Nephron (organoid): Measurements from ENCODE around the gene WNK2.

Source experiments
- H3K27ac Mint-ChIP-seq, 3 experiments: 2 replicates each; pipeline ENCODE4 v1.8.0; 2020; ENCODE audit warnings: mixed read lengths in 3 of 3, mild to moderate bottlenecking in 2 of 3, moderate library complexity in 1 of 3
- H3K27me3 Mint-ChIP-seq: 2 replicates; pipeline ENCODE4 v1.8.0; 2021; ENCODE audit warnings: low read depth, mild to moderate bottlenecking, moderate library complexity, mixed read lengths
- H3K36me3 Mint-ChIP-seq: 2 replicates; pipeline ENCODE4 v1.8.0; 2020; ENCODE audit warnings: low read depth, mixed read lengths
- H3K4me1 Mint-ChIP-seq: 2 replicates; pipeline ENCODE4 v1.8.0; 2020; ENCODE audit warnings: mixed read lengths
- H3K4me3 Mint-ChIP-seq, 3 experiments: 2 replicates each; pipeline ENCODE4 v1.8.0; 2020; ENCODE audit warnings: mild to moderate bottlenecking in 3 of 3, mixed read lengths in 3 of 3, moderate library complexity in 2 of 3
- H3K9me3 Mint-ChIP-seq: 2 replicates; pipeline ENCODE4 v1.8.0; 2020; ENCODE audit warnings: mixed read lengths
- CTCF ChIP-seq, 3 experiments: fragments of 200-600 bp; sonication (generic); IDR thresholded peaks; one replicate each; pipeline ENCODE4 v1.5.0; 2021; ENCODE audit warnings: antibody characterized with exemption in 3 of 3; ENCODE audit not compliant: unreplicated experiment in 3 of 3

WNK2 gene

GRCh38 chr9:93149361-93149760 is 34.6 kb upstream of the WNK2 start:
- Mint-ChIP-seq H3K4me3 (no peak overlapping the region), H3K36me3 (no peaks in the 10 kb centered on the region), H3K4me1 (peaks cover 3% of the 10 kb centered on the region), H3K27ac (no peak overlapping the region), H3K27me3 (peaks cover under 1% of the 10 kb centered on the region), H3K9me3 (peaks cover 3% of the 10 kb centered on the region)
- no peak for TF ChIP-seq CTCF (IDR thresholded peaks at IDR 0.05; ENCODE audit: unreplicated experiment in 3 of 3)

GRCh38 chr9:93151097-93151784 is 32.7 kb upstream of the WNK2 start:
- peaks cover 5% of the 10 kb centered on the region for H3K27me3 Mint-ChIP-seq
- H3K36me3 Mint-ChIP-seq: no peaks in the 10 kb centered on the region
- no peak overlapping the region for H3K27ac Mint-ChIP-seq
- TF ChIP-seq CTCF (IDR thresholded peaks at IDR 0.05; ENCODE audit: unreplicated experiment in 3 of 3): no peak
- H3K4me3 Mint-ChIP-seq: no peak overlapping the region
- H3K4me1 Mint-ChIP-seq: no peaks in the 10 kb centered on the region
- peaks cover 3% of the 10 kb centered on the region for H3K9me3 Mint-ChIP-seq

- H3K27me3 Mint-ChIP-seq: peaks cover 9% of the 10 kb centered on the region
- H3K9me3 Mint-ChIP-seq: no peaks in the 10 kb centered on the region
- no peak overlapping the region for H3K27ac Mint-ChIP-seq
- H3K4me3 Mint-ChIP-seq: no peak overlapping the region
- H3K36me3 Mint-ChIP-seq: no peaks in the 10 kb centered on the region
- no peaks in the 10 kb centered on the region for H3K4me1 Mint-ChIP-seq
- peak; percentile 41 to 52 (median 51) for TF ChIP-seq CTCF (IDR thresholded peaks at IDR 0.05; ENCODE audit: unreplicated experiment in 3 of 3)
These were observed 29.5 kb upstream of the WNK2 start for GRCh38 chr9:93154293-93154903.

GRCh38 chr9:93155716-93156474 is 28.0 kb upstream of the WNK2 start:
- no peak for TF ChIP-seq CTCF (IDR thresholded peaks at IDR 0.05; ENCODE audit: unreplicated experiment in 3 of 3)
- Mint-ChIP-seq H3K4me1 (peaks cover 6% of the 10 kb centered on the region), H3K36me3 (no peaks in the 10 kb centered on the region), H3K27ac (no peak overlapping the region), H3K27me3 (peaks cover 15% of the 10 kb centered on the region), H3K9me3 (no peaks in the 10 kb centered on the region), H3K4me3 (no peak overlapping the region)

GRCh38 chr9:93156475-93157008 is 27.4 kb upstream of the WNK2 start:
- TF ChIP-seq CTCF (IDR thresholded peaks at IDR 0.05; ENCODE audit: unreplicated experiment in 3 of 3): no peak
- H3K36me3 Mint-ChIP-seq: no peaks in the 10 kb centered on the region
- no peaks in the 10 kb centered on the region for H3K9me3 Mint-ChIP-seq
- H3K4me3 Mint-ChIP-seq: no peak overlapping the region
- peaks cover 6% of the 10 kb centered on the region for H3K4me1 Mint-ChIP-seq
- peaks cover 15% of the 10 kb centered on the region for H3K27me3 Mint-ChIP-seq
- no peak overlapping the region for H3K27ac Mint-ChIP-seq
